Hepatocyte (in vitro differentiated cells): ENCODE results near the gene SP140L.

Experiments used
- EZH2 ChIP-seq: fragments of 200-600 bp; sonication (generic); IDR thresholded peaks from 2 replicates; pipeline ENCODE4 v1.6.1; 2016; ENCODE audit warnings: antibody characterized with exemption, mild to moderate bottlenecking, borderline replicate concordance
- TF ChIP-seq, protein P1 (sequence below): fragments of 200-600 bp; sonication (generic); IDR thresholded peaks from 2 replicates; pipeline ENCODE4 v1.5.1; 2016; ENCODE audit warnings: antibody characterized with exemption, mild to moderate bottlenecking; ENCODE audit not compliant: poor library complexity

- TF ChIP-seq, protein P1, sequence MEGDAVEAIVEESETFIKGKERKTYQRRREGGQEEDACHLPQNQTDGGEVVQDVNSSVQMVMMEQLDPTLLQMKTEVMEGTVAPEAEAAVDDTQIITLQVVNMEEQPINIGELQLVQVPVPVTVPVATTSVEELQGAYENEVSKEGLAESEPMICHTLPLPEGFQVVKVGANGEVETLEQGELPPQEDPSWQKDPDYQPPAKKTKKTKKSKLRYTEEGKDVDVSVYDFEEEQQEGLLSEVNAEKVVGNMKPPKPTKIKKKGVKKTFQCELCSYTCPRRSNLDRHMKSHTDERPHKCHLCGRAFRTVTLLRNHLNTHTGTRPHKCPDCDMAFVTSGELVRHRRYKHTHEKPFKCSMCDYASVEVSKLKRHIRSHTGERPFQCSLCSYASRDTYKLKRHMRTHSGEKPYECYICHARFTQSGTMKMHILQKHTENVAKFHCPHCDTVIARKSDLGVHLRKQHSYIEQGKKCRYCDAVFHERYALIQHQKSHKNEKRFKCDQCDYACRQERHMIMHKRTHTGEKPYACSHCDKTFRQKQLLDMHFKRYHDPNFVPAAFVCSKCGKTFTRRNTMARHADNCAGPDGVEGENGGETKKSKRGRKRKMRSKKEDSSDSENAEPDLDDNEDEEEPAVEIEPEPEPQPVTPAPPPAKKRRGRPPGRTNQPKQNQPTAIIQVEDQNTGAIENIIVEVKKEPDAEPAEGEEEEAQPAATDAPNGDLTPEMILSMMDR: no peak
- TF ChIP-seq EZH2: no peak
These were observed 56.5 kb downstream of the SP140L start for GRCh38 chr2:230383453-230383852.
